ENCODE results near the gene RAB36.

Gene RAB36

GRCh38 chr22:23197836-23198235, 52.6 kb downstream of the RAB36 start:
- in situ Hi-C loops (cut with HindIII; ENCODE audit: low sequenced_read_pairs) = no loop called here

GRCh38 chr22:23199159-23199558, 53.9 kb downstream of the RAB36 start:
- in situ Hi-C loops (cut with HindIII; ENCODE audit: low sequenced_read_pairs) = no loop called here

- in situ Hi-C loops (cut with HindIII; ENCODE audit: low sequenced_read_pairs) = no loop called here
These were observed 55.6 kb downstream of the RAB36 start for GRCh38 chr22:23200898-23201297.

- in situ Hi-C loops (cut with HindIII; ENCODE audit: low sequenced_read_pairs) = no loop called here
These were observed 57.7 kb downstream of the RAB36 start for GRCh38 chr22:23202812-23203451.

- in situ Hi-C loops (cut with HindIII; ENCODE audit: low sequenced_read_pairs) = no loop called here
These were observed 58.3 kb downstream of the RAB36 start for GRCh38 chr22:23203452-23204124.

GRCh38 chr22:23204125-23204488, 58.8 kb downstream of the RAB36 start:
- in situ Hi-C loops (cut with HindIII; ENCODE audit: low sequenced_read_pairs) = no loop called here

GRCh38 chr22:23204541-23205157, 59.4 kb downstream of the RAB36 start:
- in situ Hi-C loops (cut with HindIII; ENCODE audit: low sequenced_read_pairs) = no loop called here

GRCh38 chr22:23205339-23206049, 60.2 kb downstream of the RAB36 start:
- in situ Hi-C loops (cut with HindIII; ENCODE audit: low sequenced_read_pairs) = no loop called here

- in situ Hi-C loops (cut with HindIII; ENCODE audit: low sequenced_read_pairs) = no loop called here
These were observed 61.6 kb downstream of the RAB36 start for GRCh38 chr22:23206915-23207314.

GRCh38 chr22:23207729-23208393, 62.6 kb downstream of the RAB36 start:
- in situ Hi-C loops (cut with HindIII; ENCODE audit: low sequenced_read_pairs) = no loop called here

- in situ Hi-C loops (cut with HindIII; ENCODE audit: low sequenced_read_pairs) = no loop called here
These were observed 65.3 kb downstream of the RAB36 start for GRCh38 chr22:23210428-23211170.

- in situ Hi-C loops (cut with HindIII; ENCODE audit: low sequenced_read_pairs) = no loop called here
These were observed 66.3 kb downstream of the RAB36 start for GRCh38 chr22:23211622-23212021.

GRCh38 chr22:23212061-23213021, 67.1 kb downstream of the RAB36 start:
- in situ Hi-C loops (cut with HindIII; ENCODE audit: low sequenced_read_pairs) = no loop called here

- in situ Hi-C loops (cut with HindIII; ENCODE audit: low sequenced_read_pairs) = no loop called here
These were observed 67.8 kb downstream of the RAB36 start for GRCh38 chr22:23213022-23213555.

GRCh38 chr22:23213581-23214334, 68.5 kb downstream of the RAB36 start:
- in situ Hi-C loops (cut with HindIII; ENCODE audit: low sequenced_read_pairs) = no loop called here

All from DLD1 (cell line).